Ishikawa (cell line): ENCODE measurements around the gene IMPG2.

ENCODE experiments used
- CEBPB ChIP-seq: IDR thresholded peaks from 2 replicates; pipeline ENCODE4 v1.6.1; 2012
- CREB1 ChIP-seq: IDR thresholded peaks from 2 replicates; pipeline ENCODE4 v1.6.1; 2012; ENCODE audit warnings: low read depth
- FOXM1 ChIP-seq: IDR thresholded peaks from 2 replicates; pipeline ENCODE4 v1.6.1; 2012; ENCODE audit warnings: low read depth, borderline replicate concordance
- MAX ChIP-seq: IDR thresholded peaks from 2 replicates; pipeline ENCODE4 v1.6.1; 2012
- RAD21 ChIP-seq: IDR thresholded peaks from 2 replicates; pipeline ENCODE4 v1.6.1; 2012; ENCODE audit warnings: low read depth
- REST ChIP-seq: IDR thresholded peaks from 2 replicates; pipeline ENCODE4 v1.6.1; 2012; ENCODE audit warnings: low read depth, mild to moderate bottlenecking
- TAF1 ChIP-seq: IDR thresholded peaks from 2 replicates; pipeline ENCODE4 v1.6.1; 2012; ENCODE audit warnings: low read depth, mild to moderate bottlenecking
- TEAD4 ChIP-seq: IDR thresholded peaks from 2 replicates; pipeline ENCODE4 v1.6.1; 2012
- USF1 ChIP-seq: IDR thresholded peaks from 2 replicates; pipeline ENCODE4 v1.6.1; 2012
- YY1 ChIP-seq: IDR thresholded peaks from 2 replicates; pipeline ENCODE4 v1.6.1; 2012; ENCODE audit warnings: low read depth

- TF ChIP-seq USF1 (no peak), CREB1 (no peak), REST (no peak), FOXM1 (no peak), TAF1 (no peak), TEAD4 (no peak), YY1 (no peak), RAD21 (no peak), CEBPB (no peak), MAX (no peak)
These were observed 71.6 kb downstream of the IMPG2 start for GRCh38 chr3:101248736-101249135.
